HG03097 (cell line): ENCODE measurements around the gene SSTR5.

Source experiments
- ATAC-seq: cut with Tn5 transposase; IDR thresholded peaks from one replicate; pipeline ENCODE4 v1.9.1; 2021; ENCODE audit not compliant: unreplicated experiment, low FRiP score

The SSTR5 gene

DNA sequence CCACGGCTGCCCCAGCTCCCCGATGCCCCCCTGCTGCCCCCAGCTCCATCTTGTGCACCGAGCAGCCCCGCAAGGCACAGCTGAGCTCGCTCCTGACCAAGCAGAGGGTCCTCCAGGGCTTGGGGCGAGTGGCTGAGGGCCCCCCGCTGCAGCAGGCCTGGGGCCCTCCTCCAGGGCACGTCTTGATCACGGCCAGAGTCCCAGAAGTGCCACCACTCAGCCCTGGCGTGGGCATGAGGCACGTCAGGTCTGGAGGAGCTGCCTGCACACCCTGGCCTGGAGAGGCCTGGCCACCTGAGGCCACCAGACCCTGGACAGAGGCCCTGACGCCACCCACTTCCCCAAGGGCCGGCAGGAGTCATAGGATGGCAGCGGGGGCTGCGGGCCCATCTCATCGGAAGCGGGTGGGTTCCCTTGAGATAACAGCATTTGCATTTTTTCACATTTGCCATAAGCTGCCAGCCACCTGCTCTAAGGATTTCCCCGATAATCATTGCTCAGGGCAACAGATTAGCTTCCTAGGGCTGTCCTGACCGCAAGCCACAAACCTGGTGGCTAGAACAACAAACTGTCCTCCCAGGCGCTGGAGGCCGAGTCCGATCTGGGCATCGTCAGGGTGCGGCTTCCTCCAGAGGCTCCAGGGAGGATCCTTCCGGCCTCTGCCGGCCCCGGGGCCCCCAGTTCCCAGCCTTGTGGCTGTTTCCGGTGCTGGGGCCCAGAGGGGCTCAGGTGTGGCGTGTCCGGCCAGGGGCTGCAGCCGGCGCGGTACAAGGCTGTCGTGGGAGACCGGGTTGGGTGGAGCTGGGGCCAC lies 47.4 kb downstream of the SSTR5 start:
- ATAC-seq: no peak

DNA sequence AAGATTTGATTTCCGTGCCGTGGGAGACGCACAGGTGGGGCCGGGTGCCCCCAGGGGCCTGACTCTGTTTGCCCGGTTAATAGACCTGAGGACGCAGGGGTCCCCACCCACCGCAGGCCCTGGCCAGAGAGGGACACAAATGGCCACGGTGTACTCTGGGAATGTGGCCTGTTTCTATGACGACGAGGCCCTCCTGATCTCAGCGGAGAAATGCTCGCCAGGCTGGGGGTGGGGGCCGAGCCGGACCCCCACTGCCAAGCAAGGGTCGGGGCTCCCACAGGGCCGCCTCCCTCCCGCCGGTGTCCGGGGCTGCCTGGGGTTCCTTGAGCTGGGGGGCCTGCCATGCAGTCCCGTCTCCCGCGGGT lies 48.0 kb downstream of the SSTR5 start:
- no peak for ATAC-seq

DNA sequence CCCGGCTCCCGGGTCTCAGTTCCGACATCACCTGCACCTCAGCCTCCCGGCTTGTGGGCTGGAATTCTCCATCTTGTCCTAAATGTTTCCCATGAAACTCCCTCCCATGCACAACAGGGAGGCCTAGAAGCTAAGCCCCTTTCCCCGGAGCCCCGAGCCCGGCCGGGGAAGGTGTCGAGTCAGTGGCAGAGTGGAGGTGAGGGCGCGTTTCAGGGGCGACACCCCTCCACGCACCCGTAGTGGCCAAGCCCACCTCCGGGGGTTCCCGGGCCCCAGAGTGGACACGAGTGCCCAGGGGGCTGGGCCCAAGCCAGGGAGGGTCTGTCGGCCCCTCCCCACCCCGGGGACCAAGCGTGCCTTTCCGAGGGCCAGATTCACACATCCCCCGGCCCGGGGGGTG lies 48.5 kb downstream of the SSTR5 start:
- no peak for ATAC-seq

DNA sequence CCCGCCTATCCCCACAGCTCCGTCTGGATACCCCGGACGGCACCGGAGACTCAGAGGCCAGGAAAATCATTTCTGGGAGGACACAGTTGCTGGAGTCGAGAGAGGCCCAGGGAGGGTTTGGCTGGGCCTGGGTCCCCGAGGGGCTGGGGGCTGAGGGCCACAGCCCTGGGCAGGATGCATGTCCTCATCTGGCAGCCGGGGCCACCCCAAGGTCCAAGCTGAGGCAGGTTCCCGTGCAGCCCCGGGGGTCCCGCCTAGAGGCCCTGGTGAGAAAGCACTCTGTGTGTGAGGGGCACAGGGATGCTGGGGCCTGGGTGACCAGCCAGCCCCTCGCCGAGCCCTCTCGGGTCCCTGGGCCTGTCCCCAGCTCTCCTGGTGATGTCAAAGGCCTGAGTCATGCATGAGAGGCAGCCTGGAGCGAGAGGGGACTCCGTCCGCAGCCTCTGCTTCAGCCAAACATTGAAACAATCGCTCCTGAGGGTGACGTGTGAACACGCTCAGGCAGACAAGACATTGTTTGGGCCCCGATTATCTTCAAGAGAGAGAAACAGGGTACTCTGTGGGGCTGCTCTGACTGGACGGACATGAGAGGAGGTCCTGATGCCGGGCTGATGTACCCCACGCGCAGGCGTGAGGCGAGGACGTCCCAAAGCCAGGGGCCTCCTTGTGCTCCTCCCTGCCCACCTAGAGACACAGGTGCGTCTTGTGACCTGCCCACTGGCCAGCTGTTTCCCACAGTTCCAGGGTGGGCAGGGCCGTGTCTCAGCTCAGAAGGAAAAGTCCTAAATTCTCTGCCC lies 49.3 kb downstream of the SSTR5 start:
- no peak for ATAC-seq

DNA sequence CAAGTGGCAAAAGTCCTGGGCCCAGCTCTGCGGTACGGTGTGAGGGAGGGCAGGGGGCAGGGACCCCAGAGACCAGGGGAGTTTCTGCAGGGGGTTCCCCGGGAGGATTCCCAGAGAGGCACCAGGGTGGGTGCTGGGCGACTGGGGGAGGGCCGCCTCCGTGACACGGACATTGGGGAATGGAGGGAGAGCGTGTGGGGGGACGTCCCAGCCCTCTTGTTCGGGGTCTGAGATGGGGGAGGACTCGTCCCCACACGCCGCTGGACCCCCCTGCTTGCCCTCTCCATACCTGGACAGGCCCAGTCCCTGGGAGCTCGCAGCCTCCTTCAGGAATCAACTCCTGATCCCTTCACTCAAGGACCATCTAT lies 49.8 kb downstream of the SSTR5 start:
- no peak for ATAC-seq

DNA sequence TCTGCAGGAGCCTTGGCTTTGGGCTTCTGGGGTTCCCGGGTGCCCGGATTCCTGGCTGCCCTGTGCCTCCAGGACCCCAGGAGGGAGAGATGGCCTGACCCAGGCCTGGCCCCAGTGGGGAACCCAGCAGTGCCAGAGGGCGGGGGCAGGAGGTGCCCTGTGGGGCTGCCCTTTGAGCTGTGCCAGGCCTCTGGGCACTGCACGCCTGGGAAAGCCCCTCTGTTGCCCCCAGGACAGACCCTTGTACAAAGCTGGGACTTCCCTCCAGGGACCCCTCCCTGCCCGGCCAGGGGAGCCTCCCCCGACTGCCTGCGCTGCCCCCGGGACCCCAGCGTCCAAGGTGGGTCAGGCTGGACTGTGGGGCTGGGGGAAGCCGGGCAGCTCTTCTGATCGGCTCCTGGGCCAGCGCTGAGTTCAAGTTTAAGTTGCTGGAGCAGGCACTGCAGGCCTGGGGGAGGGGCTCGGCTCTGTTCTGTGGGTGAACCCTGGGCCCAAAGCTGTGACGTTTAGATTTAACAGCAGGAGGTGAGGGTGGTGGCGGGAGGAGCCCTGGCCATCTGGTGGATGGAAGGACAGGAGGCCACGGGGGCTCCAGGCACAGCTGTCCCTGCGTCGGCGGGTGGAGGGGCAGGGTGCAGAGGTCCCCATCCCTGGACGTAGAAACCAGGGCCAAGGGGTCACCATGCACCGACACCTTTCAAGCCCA lies 51.1 kb downstream of the SSTR5 start:
- ATAC-seq: no peak

DNA sequence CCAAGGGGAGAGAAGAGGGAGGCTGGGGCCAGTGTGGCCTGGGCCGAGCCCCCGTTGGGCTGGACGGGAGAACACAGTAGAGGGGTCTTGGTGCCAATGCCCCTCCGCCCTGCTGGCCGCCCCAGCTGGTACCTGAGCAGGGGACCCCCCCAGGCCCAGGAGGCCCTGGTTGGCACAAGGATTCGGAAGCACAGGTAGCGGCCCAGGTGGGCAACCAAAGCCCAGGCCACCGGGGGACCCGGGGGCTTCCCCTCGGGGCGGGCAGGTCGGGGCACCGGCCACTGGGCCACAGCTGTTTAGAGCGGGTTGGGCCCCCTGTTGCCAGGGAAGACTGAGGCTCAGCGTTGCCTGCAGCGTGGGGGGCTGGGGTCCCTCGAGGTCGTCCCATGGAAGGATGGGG lies 51.7 kb downstream of the SSTR5 start:
- no peak for ATAC-seq

DNA sequence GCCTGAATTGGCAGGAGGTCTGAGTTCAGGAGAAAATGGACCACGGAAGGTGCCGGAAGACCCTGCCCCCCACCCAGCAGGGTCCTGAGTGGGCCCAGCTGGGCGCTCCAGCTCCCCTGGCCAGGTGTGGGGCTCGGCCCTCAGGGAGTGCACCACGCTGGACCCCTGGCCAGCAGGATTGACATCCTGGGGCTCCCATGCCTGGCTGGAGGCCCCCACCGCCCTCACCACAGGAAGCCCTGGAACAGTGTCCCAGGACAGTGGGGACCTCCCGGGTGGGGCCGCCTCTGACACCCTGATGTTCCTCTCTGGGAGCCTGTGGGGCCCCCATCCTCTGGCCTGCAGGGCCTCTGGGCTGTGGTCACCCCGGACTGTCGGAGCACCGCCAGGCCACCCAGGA lies 52.2 kb downstream of the SSTR5 start:
- no peak for ATAC-seq

DNA sequence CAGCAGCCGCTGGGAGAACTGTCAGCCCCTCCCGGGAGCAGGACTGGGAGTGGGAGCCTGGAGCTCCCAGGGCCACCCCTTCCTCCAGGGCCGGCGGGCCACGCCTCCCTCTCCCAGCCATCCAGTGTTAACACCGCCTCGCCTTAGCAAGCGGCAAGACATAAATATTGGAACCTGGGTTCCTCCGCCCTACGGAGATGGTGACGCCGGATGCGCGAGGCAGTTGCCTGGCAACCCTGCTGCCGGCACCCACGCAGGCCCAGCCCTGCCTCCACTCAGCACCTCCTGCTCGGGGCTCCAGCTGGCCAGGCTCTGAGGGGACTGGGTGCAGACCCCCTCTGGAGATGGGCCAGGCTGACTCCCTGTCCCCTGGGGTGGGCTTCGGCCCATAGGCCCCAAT lies 52.9 kb downstream of the SSTR5 start:
- no peak for ATAC-seq

DNA sequence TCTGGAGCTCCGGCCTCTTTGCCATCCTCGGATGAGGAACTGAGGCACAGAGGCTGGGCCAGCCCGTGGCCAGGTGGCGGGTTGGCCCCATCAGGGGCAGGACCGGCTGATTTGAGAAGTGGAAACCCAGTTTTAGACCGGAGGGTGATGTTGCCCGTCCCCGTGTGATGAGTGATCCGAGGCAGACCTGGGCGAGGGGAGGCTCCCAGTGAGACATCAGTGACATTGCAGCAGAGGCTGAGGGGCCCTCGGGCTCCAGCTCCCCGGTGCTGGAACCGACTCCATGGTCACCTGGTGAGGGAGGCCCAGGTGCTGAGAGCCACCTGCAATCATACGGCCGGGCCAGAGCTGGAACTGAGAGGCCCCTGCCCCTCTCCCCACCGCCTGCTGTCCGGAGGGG lies 53.5 kb downstream of the SSTR5 start:
- no peak for ATAC-seq

DNA sequence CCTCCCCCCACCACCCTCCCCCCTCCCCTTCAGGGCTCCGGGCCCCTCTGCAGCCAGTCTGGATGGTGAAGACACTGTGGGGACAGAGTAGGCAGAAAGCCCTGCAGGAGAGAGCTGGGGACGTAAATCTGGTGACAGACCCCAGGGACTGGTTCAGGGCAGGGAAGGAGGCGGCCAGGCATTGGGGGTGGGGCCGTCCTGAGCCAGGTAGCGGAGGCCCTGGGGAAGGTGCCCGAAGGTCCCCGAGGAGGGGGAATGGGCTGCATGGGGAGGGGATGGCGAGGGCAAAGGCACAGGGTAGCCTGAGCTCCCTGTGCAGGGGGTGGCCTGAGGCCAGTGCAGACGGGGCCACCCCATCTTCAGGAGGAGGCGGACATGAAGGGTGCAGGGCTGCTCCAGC lies 54.0 kb downstream of the SSTR5 start:
- no peak for ATAC-seq

DNA sequence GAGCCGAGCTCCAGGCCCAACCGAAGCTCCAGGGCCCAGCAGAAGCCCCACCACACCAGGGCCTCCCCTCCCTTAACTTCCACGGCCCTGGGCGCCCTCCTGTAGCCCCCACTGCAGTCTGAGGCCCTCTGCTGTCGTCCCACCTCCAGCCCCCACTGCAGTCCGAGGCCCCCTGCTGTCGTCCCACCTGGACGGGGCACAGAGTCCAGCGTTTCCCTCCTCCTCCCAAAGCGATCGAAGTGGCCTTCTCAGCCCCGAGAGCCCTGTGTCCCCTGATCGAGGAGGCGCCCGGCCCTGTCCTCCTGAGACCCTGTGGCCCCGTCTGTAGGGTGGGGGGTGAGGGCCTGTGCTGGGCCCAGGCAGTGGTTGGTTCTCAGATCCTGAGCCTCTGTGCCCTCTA lies 54.6 kb downstream of the SSTR5 start:
- no peak for ATAC-seq

DNA sequence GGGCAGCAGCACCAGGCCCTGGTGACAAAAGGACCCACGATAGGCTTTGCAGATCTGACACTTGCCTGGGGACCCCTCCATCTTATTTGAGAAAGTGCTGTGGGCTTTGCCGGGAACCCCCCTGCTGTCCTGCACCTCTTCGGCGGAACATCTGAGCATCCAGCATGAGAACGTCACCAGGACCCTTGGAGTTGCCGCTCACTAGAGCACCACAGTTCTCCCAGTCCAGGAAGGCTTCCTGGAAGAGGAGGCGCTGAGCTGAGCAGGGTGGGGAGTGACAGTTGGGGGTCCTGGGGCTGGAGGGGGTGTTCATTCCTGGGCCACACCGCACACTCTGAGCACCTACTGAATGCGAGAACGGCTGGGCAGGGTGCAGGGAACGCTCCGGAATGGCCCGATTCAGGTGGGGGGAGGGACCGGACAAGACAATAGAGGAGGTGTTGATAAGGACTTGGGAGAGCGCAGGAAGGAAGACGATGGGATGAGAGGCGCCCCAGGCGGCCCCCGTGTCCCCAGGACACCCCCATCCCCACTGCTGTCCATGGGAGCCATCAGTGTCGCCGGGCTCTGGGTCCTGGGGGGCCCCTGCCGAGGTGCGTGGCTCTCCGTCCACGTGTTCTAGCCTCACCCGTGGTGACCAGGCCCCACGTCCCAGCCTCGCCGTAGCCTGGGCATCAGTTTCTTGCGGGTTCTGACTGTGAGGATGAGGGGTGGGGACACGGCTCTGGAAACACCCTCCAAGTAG lies 55.6 kb downstream of the SSTR5 start:
- ATAC-seq: no peak

DNA sequence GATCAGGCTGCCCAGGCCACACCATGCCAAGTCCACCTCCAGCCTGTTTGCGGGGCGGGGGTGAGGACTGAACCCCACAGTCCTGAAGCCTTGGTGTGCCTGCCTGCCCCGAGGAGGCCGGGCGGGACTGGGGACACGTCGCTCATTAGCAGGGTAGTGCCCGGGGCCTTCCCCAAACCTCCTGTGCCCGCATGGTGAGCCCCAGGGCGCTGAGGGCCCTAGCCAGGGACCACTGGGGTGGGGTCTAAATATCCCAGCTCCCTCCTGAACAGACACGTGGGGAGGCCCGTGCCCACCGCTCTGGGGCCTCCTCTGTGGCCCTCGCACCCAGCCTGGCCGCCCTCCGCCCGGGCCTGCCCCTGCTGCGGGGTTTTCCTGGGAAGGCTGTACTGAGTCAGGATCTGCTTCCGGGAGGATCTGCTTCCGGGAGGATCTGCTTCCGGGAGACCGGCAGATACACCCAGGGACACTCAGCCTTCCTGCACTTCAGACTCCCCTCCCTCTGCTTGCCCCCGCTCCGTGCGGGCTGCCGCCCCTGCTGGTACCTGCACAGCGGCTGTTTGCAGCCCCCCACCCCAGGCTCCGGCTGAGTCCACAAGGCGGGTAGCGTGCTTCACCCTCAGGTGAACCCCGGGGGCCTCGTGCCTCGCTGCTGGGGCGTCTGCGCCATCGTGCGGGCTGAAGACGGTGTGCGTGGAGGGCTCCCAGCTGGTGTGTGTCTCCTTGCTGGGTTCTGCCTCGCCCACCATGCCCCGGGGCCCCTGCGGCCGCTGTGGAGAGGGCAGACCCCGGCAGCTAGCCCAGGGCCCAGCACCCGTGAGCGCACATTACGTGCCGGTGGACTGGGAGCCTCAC lies 56.8 kb downstream of the SSTR5 start:
- no peak for ATAC-seq

DNA sequence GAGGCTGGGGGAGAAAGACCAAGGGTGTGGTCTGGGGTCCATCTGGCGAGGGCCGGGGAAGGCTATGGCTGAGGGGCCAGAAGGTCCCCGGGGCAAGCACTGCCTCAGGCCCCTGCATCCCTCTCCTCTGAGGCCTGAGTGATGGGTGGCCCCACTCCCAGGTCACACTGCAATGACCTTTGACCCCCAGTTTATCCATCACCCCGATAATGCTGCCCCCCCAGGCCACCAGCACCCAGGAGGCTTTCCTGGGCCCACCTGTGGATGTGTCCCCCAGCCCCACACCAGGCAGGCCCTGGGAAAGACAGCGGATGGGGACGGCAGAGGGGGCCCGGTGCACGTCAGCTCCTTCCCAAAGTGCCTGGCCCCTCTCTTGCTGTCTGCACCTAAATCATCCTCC lies 57.8 kb downstream of the SSTR5 start:
- no peak for ATAC-seq
